ENCODE results near the gene CNTF.

GRCh38 chr11:58582437-58582836 is 40.0 kb upstream of the CNTF start:
- no peak for TF ChIP-seq CTCF (IDR thresholded peaks at IDR 0.05)
- TF ChIP-seq POLR2A (IDR thresholded peaks at IDR 0.05): no peak
- TF ChIP-seq POLR2AphosphoS5 (IDR thresholded peaks at IDR 0.05): no peak
